K562 (cell line): ENCODE measurements around the gene HK2. TPM values are rescaled to one million over a fixed set of nuclear protein-coding genes. Genes with fewer than 3 reads are reported as not detected.
"Not testable (repeated sequence)": the region's sequence is repeated elsewhere in the genome, so short reads cannot be mapped to it uniquely, and the experiment has no call there.

Experiments
- ATAC-seq: fragments of 200-7000 bp; cut with Tn5 transposase; 3 replicates; pipeline ENCODE4 v1.9.1; 2020; ENCODE audit warnings: moderate library complexity
- BruUV-seq: library from RNA; stranded (reverse); fragments of 400-500 nt; replicated peaks from 2 replicates; lab custom pipeline; 2021; lab: Mats Ljungman, UMichigan
- CTCF ChIA-PET: fragments of 300-600 bp; formaldehyde crosslinking; extraction: SDS; loops from one replicate; lab custom pipeline; 2021; ENCODE audit warnings: low intra/inter-chr PET ratio; lab: Yijun Ruan, JAX
- POLR2A ChIA-PET: fragments of 300-600, 350-650 bp; sonication (Branson Sonifier 250); formaldehyde crosslinking; extraction: SDS; loops from one replicate; lab custom pipeline; 2021; ENCODE audit warnings: antibody characterized with exemption, inconsistent platforms; lab: Yijun Ruan, JAX
- DNase-seq, 4 experiments: peaks; one replicate each; pipeline versions ENCODE4 v3.0.0 to v3.0.0-alpha.2; 2011 to 2018; ENCODE audit warnings: low spot score in 3 of 4, mixed read lengths in 3 of 4; ENCODE audit errors: extremely low read depth in 1 of 4
- FAIRE-seq: peaks from 2 replicates; lab custom pipeline; 2011; peaks lifted over from hg19 to GRCh38; lab: Jason Lieb, UNC
- H2AFZ ChIP-seq: 2 replicates; pipeline ENCODE4 v1.6.0; 2011; ENCODE audit warnings: low read depth, low read length, control low read depth, inconsistent platforms
- H3K27ac ChIP-seq: fragments of 200-600 bp; 3 replicates; pipeline ENCODE4 v1.8.0; 2011; ENCODE audit warnings: low read depth, mild to moderate bottlenecking, control low read depth, inconsistent platforms, low read length, moderate library complexity, mixed read lengths; ENCODE audit errors: extremely low read depth
- H3K27me3 ChIP-seq, 2 experiments: fragments of 300-600 bp in 1 of 2; 2 replicates in 1 of 2; 3 replicates in 1 of 2; pipeline versions ENCODE4 v1.6.0 to v1.8.0; 2011; ENCODE audit warnings: inconsistent platforms in 2 of 2, low read length in 2 of 2, mild to moderate bottlenecking in 1 of 2, mixed read lengths in 1 of 2, moderate library complexity in 1 of 2; ENCODE audit not compliant: control insufficient read depth in 2 of 2, insufficient read depth in 2 of 2
- H3K36me3 ChIP-seq: fragments of 300-600 bp; 3 replicates; pipeline ENCODE4 v1.8.0; 2011; ENCODE audit warnings: mild to moderate bottlenecking, low read length, inconsistent platforms; ENCODE audit not compliant: control insufficient read depth, insufficient read depth
- H3K4me1 ChIP-seq, 2 experiments: fragments of 200-600 bp in 1 of 2; replicated peaks in 1 of 2; 2 replicates in 1 of 2; 3 replicates in 1 of 2; pipeline versions ENCODE4 v1.5.1 to v1.8.0; 2011; ENCODE audit warnings: inconsistent platforms in 2 of 2, low read length in 2 of 2, mild to moderate bottlenecking in 1 of 2, mixed read lengths in 1 of 2, moderate library complexity in 1 of 2; ENCODE audit not compliant: control insufficient read depth in 2 of 2, insufficient read depth in 2 of 2
- H3K4me2 ChIP-seq: 2 replicates; pipeline ENCODE4 v1.6.1; 2011; ENCODE audit warnings: low read length, control low read depth, inconsistent platforms, mixed read lengths; ENCODE audit not compliant: insufficient read depth
- H3K4me3 ChIP-seq: fragments of 200-600 bp; sonication (generic), shearing (Covaris generic); 2 replicates; pipeline ENCODE4 v1.5.1; 2016; ENCODE audit warnings: control low read depth, inconsistent platforms
- H3K79me2 ChIP-seq: fragments of 200-600 bp; 3 replicates; pipeline ENCODE4 v1.8.0; 2011; ENCODE audit warnings: low read length, inconsistent platforms; ENCODE audit not compliant: control insufficient read depth, insufficient read depth
- H3K9ac ChIP-seq, 2 experiments: 2 replicates each; pipeline versions ENCODE4 v1.6.0 to v1.6.1; 2011; ENCODE audit warnings: low read depth in 2 of 2, low read length in 2 of 2, control low read depth in 1 of 2, inconsistent platforms in 1 of 2, mild to moderate bottlenecking in 1 of 2, mixed read lengths in 1 of 2; ENCODE audit not compliant: insufficient read depth in 1 of 2
- H3K9me1 ChIP-seq: one replicate; pipeline ENCODE4 v1.6.0; 2011; ENCODE audit warnings: inconsistent platforms, mild to moderate bottlenecking, low read length, moderate library complexity; ENCODE audit not compliant: control insufficient read depth, insufficient read depth
- H3K9me3 ChIP-seq: replicated peaks from 2 replicates; pipeline ENCODE4 v1.5.1; 2011; ENCODE audit warnings: low read depth, low read length, inconsistent platforms; ENCODE audit not compliant: control insufficient read depth, insufficient read depth
- H4K20me1 ChIP-seq: replicated peaks from 2 replicates; pipeline ENCODE4 v1.6.1; 2011; ENCODE audit warnings: low read length, inconsistent platforms, mixed read lengths; ENCODE audit not compliant: control insufficient read depth, insufficient read depth
- CHD1 ChIP-seq: fragments of 200-600 bp; sonication (generic); IDR thresholded peaks from one replicate; pipeline ENCODE4 v1.6.1; 2012; ENCODE audit warnings: mild to moderate bottlenecking, moderate library complexity, low read length, inconsistent platforms
- CREB1 ChIP-seq, 2 experiments: sonication (generic) in 1 of 2; formaldehyde crosslinking in 1 of 2; IDR thresholded peaks; 2 replicates each; pipeline versions ENCODE4 v1.6.1 to v1.8.0; 2012 to 2022; ENCODE audit warnings: inconsistent platforms in 1 of 2, mild to moderate bottlenecking in 1 of 2, missing genetic modification reagents in 1 of 2, moderate library complexity in 1 of 2
- FIP1L1 ChIP-seq: fragments of 200-400 bp; formaldehyde crosslinking; IDR thresholded peaks from 2 replicates; pipeline ENCODE4 v1.6.1; 2018; ENCODE audit warnings: mild to moderate bottlenecking, low read depth, low read length; ENCODE audit not compliant: poor library complexity, severe bottlenecking
- FOXK1 ChIP-seq: sonication (generic); formaldehyde crosslinking; IDR thresholded peaks from 2 replicates; pipeline ENCODE4 v1.8.0; 2022; ENCODE audit warnings: missing genetic modification reagents, mild to moderate bottlenecking, borderline replicate concordance
- HMGN3 ChIP-seq: IDR thresholded peaks from 2 replicates; pipeline ENCODE4 v1.6.1; 2011; ENCODE audit warnings: borderline replicate concordance, low read depth, mild to moderate bottlenecking, mixed read lengths, low read length; ENCODE audit not compliant: insufficient read length; ENCODE audit errors: extremely low read depth
- KAT7 ChIP-seq: sonication (generic); formaldehyde crosslinking; IDR thresholded peaks from 2 replicates; pipeline ENCODE4 v1.8.0; 2022; ENCODE audit warnings: missing genetic modification reagents, mild to moderate bottlenecking, borderline replicate concordance
- KDM2B ChIP-seq: fragments of 250-450 bp; sonication (Bioruptor Pico); IDR thresholded peaks from 2 replicates; pipeline ENCODE4 v1.8.0; 2021; ENCODE audit warnings: mild to moderate bottlenecking, moderate library complexity
- KDM5B ChIP-seq: fragments of 200-600 bp; sonication (generic); IDR thresholded peaks from 2 replicates; pipeline ENCODE4 v1.6.1; 2012; ENCODE audit warnings: low read depth, mild to moderate bottlenecking, moderate library complexity, low read length, control low read depth, inconsistent platforms; ENCODE audit not compliant: insufficient replicate concordance
- RBBP5 ChIP-seq: fragments of 200-600 bp; sonication (generic); IDR thresholded peaks from 2 replicates; pipeline ENCODE4 v1.6.1; 2012; ENCODE audit warnings: borderline replicate concordance, mild to moderate bottlenecking, low read length, control low read depth, inconsistent platforms; ENCODE audit not compliant: insufficient read depth, poor library complexity, severe bottlenecking
- RBFOX2 ChIP-seq: fragments of 200-400 bp; formaldehyde crosslinking; IDR thresholded peaks from 2 replicates; pipeline ENCODE4 v1.6.1; 2017; ENCODE audit warnings: low read depth, mild to moderate bottlenecking, low read length, moderate library complexity
- SP1 ChIP-seq: sonication (generic); formaldehyde crosslinking; IDR thresholded peaks from 2 replicates; pipeline ENCODE4 v1.8.1; 2022; ENCODE audit warnings: mild to moderate bottlenecking, missing genetic modification reagents
- TGIF2 ChIP-seq: sonication (generic); formaldehyde crosslinking; IDR thresholded peaks from 2 replicates; pipeline ENCODE4 v1.8.1; 2022; ENCODE audit warnings: mild to moderate bottlenecking, missing genetic modification reagents, moderate library complexity
- ZFX ChIP-seq: sonication (generic); formaldehyde crosslinking; IDR thresholded peaks from 2 replicates; pipeline ENCODE4 v1.8.0; 2022; ENCODE audit warnings: mild to moderate bottlenecking, missing genetic modification reagents, moderate library complexity
- WGBS: fragments of 100-300 bp; shearing (Covaris generic); methylation state at CpG from one replicate; pipeline ENCODE4 v1.1.6; 2016; ENCODE audit warnings: low coverage, mixed read lengths; ENCODE audit not compliant: insufficient coverage; ENCODE audit errors: missing lambda C conversion rate; 5-methylcytosine and 5-hydroxymethylcytosine counted together
- in situ Hi-C: fragments of 300-500 bp; cut with MboI; formaldehyde crosslinking; loops from 4 replicates; pipeline ENCODE4 v1.15.0; 2018; ENCODE audit warnings: inconsistent platforms, mixed read lengths
- intact Hi-C: fragments of 100-400 bp; cut with micrococcal nuclease; formaldehyde crosslinking; loops from 2 replicates; pipeline ENCODE4 v1.14.2; 2022
- polyA plus RNA-seq, 8 experiments: library from polyadenylated mRNA; depleted of rRNA in 4 of 8; stranded (reverse) in 5 of 8; unstranded in 3 of 8; fragments of >200 nt; fragmentation: Nextera tagmentation in 2 of 8; fragmentation: Illumina TruSeq in 1 of 8; extraction: Ambion mirVana in 2 of 8; extraction: Trizol in 1 of 8; gene quantifications; 2 replicates each; pipeline versions ENCODE4 v1.2.1 to v1.2.3, GENCODE V29; 2011 to 2014; ENCODE audit warnings: inconsistent platforms in 1 of 8, missing spikeins in 1 of 8
- total RNA-seq, 7 experiments: library from RNA; depleted of rRNA in 6 of 7; stranded (reverse); fragments of >200 nt in 6 of 7; fragmentation: Illumina TruSeq in 2 of 7; extraction: Trizol in 2 of 7; gene quantifications; 2 replicates each; pipeline versions ENCODE4 v1.2.1 to v1.2.3, GENCODE V29; 2011 to 2021; ENCODE audit warnings: low replicate concordance in 1 of 7

HK2 gene
- total and polyA plus RNA-seq, 9 of the 15 experiments (the other 6 are each of a cell fraction or from before 2014, with no cell fraction given): 4.7 to 56.0 (median 19.9) TPM

DNA sequence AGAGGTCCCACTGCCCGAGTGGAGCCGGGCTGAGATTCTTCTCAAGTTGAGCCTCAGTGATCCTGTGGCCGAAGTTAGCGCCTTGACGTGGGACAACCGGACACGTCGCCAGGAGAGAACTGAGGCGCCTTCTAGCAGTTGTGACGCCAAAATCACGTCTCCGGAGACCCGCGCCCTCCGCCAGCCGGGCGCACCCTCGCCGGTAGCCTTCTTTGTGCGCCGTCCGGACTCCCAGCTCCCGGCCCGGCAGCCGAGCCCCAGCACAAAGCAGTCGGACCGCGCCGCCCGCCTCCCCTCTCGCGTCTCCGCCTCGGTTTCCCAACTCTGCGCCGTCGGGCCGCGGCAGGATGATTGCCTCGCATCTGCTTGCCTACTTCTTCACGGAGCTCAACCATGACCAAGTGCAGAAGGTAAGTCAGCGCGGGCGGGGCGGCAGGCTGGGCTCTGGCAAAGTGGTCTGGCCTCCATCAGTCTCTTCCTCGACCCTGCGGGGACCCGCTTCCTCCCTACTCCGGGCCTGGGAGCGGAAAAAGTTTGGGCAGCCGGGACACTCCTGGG, 386 bp downstream of the HK2 start:
- intact Hi-C loops, FAIRE-seq, in situ Hi-C loops, H3K27me3 ChIP-seq, DNase-seq, H3K9me3 ChIP-seq, CTCF ChIA-PET: not testable (repeated sequence)
- Histone ChIP-seq H3K79me2 (peaks cover 53% of the 10 kb centered on the region), H4K20me1 (peaks cover 26% of the 10 kb centered on the region), H3K4me3 (peak overlapping the region; percentile 75), H3K4me2 (peak overlapping the region; percentile 89), H3K36me3 (peaks cover 14% of the 10 kb centered on the region; the same call in 2 of the 3 replicates), H3K9ac (peak overlapping the region; percentile 78 to 97), H3K9me1 (peaks cover 10% of the 10 kb centered on the region), H3K4me1 (peaks cover 30 to 50% of the 10 kb centered on the region in 2 experiments; a peak in 4 of 5 replicates), H2AFZ (peak overlapping the region; percentile 81), H3K27ac (peak overlapping the region; percentile 83)
- POLR2A ChIA-PET: interaction anchor here (2.3 kb wide), 1 partner anchor 9 kb away, joined by 11 read pairs; no protein-coding TSS in a partner anchor
- WGBS: under 1% methylated on average over 41 of the region's 51 CpGs
- BruUV-seq: TSS peak; percentile 56
- TF ChIP-seq RBFOX2 (peak; percentile 85; the same call in 1 of the 2 replicates), CREB1 (IDR thresholded peaks at IDR 0.05) (peak; percentile 8; the same call in 1 of the 2 replicates), CREB1 (CRISPR knock-in tag; IDR thresholded peaks at IDR 0.05) (0 out of 2 replicates have a peak, but pooled peaks have one; percentile 26), ZFX (peak; percentile 41), FIP1L1 (peak; percentile 9), RBBP5 (peak; percentile 63), SP1 (CRISPR knock-in tag) (0 out of 2 replicates have a peak, but pooled peaks have one; percentile 9), KDM5B (peak; percentile 37), FOXK1 (peak; percentile 5; the same call in 1 of the 2 replicates), TGIF2 (CRISPR knock-in tag) (0 out of 2 replicates have a peak, but pooled peaks have one; percentile 5), KDM2B (CRISPR knock-in tag) (peak; percentile 57; the same call in 1 of the 2 replicates), KAT7 (CRISPR knock-in tag) (0 out of 2 replicates have a peak, but pooled peaks have one; percentile 56), CHD1 (peak; percentile 46), HMGN3 (peak; percentile 21)
- ATAC-seq: peak; percentile 17
